DOHH2 (cell line): Measurements from ENCODE around the gene LYPD6B.
A peak's percentile ranks its signal among the peaks of the same experiment; 100 is the strongest.

ENCODE experiments used
- H3F3A ChIP-seq: fragments of 200-600 bp; sonication (generic), shearing (Covaris generic); 2 replicates; pipeline ENCODE4 v1.6.0; 2016; ENCODE audit warnings: antibody characterized with exemption, mild to moderate bottlenecking; ENCODE audit not compliant: control insufficient read depth, insufficient read depth
- H3K27ac ChIP-seq: fragments of 200-600 bp; sonication (generic); 2 replicates; pipeline ENCODE4 v1.5.1; 2014; ENCODE audit warnings: low read depth, mild to moderate bottlenecking, low read length, moderate library complexity
- H3K27me3 ChIP-seq: fragments of 200-600 bp; sonication (generic); 2 replicates; pipeline ENCODE4 v1.6.1; 2014; ENCODE audit warnings: mild to moderate bottlenecking, low read length, mixed read lengths; ENCODE audit not compliant: control insufficient read depth
- H3K36me3 ChIP-seq: fragments of 200-600 bp; sonication (generic); 2 replicates; pipeline ENCODE4 v1.6.1; 2014; ENCODE audit warnings: mild to moderate bottlenecking, low read length, moderate library complexity, mixed read lengths; ENCODE audit not compliant: control insufficient read depth
- H3K4me1 ChIP-seq: fragments of 200-600 bp; sonication (generic); 2 replicates; pipeline ENCODE4 v1.6.1; 2014; ENCODE audit warnings: mild to moderate bottlenecking, low read length, mixed read lengths; ENCODE audit not compliant: control insufficient read depth
- H3K4me2 ChIP-seq: fragments of 200-600 bp; sonication (generic); 2 replicates; pipeline ENCODE4 v1.6.0; 2014; ENCODE audit warnings: mild to moderate bottlenecking, low read length, moderate library complexity
- H3K4me3 ChIP-seq: fragments of 200-600 bp; sonication (generic); 2 replicates; pipeline ENCODE4 v1.5.1; 2014; ENCODE audit warnings: mild to moderate bottlenecking, low read length, mixed read lengths
- H3K79me2 ChIP-seq: fragments of 200-600 bp; sonication (generic); 2 replicates; pipeline ENCODE4 v1.6.1; 2014; ENCODE audit warnings: mild to moderate bottlenecking, low read length, mixed read lengths; ENCODE audit not compliant: control insufficient read depth
- H3K9me2 ChIP-seq: fragments of 200-600 bp; sonication (generic); replicated peaks from 2 replicates; pipeline ENCODE4 v1.6.1; 2014; ENCODE audit warnings: mild to moderate bottlenecking, low read length, mixed read lengths; ENCODE audit not compliant: control insufficient read depth
- H3K9me3 ChIP-seq: fragments of 200-600 bp; sonication (generic); 2 replicates; pipeline ENCODE4 v1.6.1; 2014; ENCODE audit warnings: antibody characterized with exemption, low read length, mixed read lengths; ENCODE audit not compliant: control insufficient read depth, insufficient read depth
- H4K20me1 ChIP-seq: fragments of 200-600 bp; sonication (generic); 2 replicates; pipeline ENCODE4 v1.6.0; 2014; ENCODE audit warnings: low read depth, mild to moderate bottlenecking, antibody characterized with exemption, low read length, moderate library complexity; ENCODE audit not compliant: control insufficient read depth, insufficient read depth
- EZH2phosphoT487 ChIP-seq: fragments of 200-600 bp; sonication (generic); IDR thresholded peaks from 2 replicates; pipeline ENCODE4 v1.6.1; 2017; ENCODE audit warnings: borderline replicate concordance, mild to moderate bottlenecking, antibody characterized with exemption, low read length, moderate library complexity, mixed read lengths
- TF ChIP-seq, protein P1 (sequence below): fragments of 200-600 bp; sonication (generic); IDR thresholded peaks from one replicate; pipeline ENCODE4 v1.5.1; 2014; ENCODE audit warnings: antibody characterized with exemption, mild to moderate bottlenecking, low read depth, low read length; ENCODE audit not compliant: poor library complexity, severe bottlenecking

The LYPD6B gene

DNA sequence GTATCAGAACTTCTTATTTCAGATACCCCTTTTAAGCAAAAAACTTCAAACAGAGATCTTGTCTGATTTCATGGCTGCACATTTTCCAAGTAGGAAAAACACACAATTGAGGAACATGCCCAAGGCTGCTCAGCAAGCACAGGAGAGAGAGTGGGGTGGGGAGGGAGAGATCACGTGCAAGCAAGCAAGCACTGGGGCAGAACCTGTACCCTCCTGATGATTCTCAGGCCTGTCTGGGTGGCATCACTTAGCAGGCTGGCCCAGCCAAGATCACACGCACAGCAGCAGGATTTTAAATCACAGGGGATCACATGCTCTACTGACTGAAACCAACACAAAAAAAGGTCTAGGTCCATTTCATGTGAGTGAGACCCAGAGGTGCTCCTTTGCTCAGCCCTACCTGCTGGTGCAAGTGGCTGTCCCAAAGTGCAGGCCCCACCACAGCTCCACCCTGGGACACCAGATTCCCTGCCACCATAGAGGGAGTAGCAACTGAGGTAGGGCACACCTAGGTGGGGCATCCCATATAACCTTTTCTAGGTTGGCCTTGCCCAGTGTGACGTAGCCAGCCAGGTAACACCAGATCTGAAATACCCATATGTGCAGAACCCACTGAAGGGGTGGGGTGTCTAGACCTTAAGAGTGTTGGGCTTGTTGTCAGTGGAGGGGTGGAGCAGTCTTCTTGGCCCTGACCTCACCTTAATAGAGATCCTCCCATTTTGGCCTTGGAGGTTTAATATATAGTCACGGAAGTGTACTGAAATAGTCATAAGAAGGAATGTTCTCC lies 1.8 kb upstream of the LYPD6B start:
- peaks cover 83% of the 10 kb centered on the region for H3K4me1 ChIP-seq
- peaks cover 37% of the 10 kb centered on the region for H3K79me2 ChIP-seq
- TF ChIP-seq, protein P1, sequence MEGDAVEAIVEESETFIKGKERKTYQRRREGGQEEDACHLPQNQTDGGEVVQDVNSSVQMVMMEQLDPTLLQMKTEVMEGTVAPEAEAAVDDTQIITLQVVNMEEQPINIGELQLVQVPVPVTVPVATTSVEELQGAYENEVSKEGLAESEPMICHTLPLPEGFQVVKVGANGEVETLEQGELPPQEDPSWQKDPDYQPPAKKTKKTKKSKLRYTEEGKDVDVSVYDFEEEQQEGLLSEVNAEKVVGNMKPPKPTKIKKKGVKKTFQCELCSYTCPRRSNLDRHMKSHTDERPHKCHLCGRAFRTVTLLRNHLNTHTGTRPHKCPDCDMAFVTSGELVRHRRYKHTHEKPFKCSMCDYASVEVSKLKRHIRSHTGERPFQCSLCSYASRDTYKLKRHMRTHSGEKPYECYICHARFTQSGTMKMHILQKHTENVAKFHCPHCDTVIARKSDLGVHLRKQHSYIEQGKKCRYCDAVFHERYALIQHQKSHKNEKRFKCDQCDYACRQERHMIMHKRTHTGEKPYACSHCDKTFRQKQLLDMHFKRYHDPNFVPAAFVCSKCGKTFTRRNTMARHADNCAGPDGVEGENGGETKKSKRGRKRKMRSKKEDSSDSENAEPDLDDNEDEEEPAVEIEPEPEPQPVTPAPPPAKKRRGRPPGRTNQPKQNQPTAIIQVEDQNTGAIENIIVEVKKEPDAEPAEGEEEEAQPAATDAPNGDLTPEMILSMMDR = no peak
- no peak for TF ChIP-seq EZH2phosphoT487
- H3K4me3 ChIP-seq = peak overlapping the region; percentile 77
- H3K27ac ChIP-seq = peak overlapping the region; percentile 91
- no peaks in the 10 kb centered on the region for H3K27me3 ChIP-seq
- no peaks in the 10 kb centered on the region for H4K20me1 ChIP-seq
- H3K36me3 ChIP-seq = 0 out of 2 replicates have a peak, but pooled peaks cover 3% of the 10 kb centered on the region
- H3F3A ChIP-seq = peaks cover 32% of the 10 kb centered on the region
- H3K4me2 ChIP-seq = peak overlapping the region; percentile 75
- no peaks in the 10 kb centered on the region for H3K9me2 ChIP-seq
- H3K9me3 ChIP-seq = no peaks in the 10 kb centered on the region

DNA sequence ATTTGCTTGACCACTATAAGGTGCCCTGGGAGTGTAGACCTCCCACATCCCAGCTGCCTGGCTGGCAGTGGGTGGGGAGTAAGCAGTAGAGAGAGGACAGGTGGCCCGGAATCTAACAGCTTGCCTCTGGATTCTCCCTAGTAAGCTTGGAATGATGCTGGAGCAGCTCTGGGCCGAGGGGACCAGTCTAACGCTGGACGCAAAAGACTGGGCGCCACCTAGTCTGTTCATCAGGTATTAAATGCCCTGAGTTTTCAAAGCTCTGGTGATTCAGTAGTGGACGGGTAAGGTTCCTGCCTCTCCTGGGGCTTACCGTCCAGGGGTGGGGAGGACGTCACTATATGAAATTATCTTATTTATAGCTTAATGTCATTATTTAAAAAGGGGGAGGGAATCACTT lies 648 bp upstream of the LYPD6B start:
- Histone ChIP-seq H4K20me1 (no peaks in the 10 kb centered on the region), H3K27ac (peak overlapping the region; percentile 91), H3K4me3 (peak overlapping the region; percentile 77), H3K4me1 (peaks cover 71% of the 10 kb centered on the region), H3K9me2 (no peaks in the 10 kb centered on the region), H3K27me3 (no peaks in the 10 kb centered on the region), H3K36me3 (0 out of 2 replicates have a peak, but pooled peaks cover 3% of the 10 kb centered on the region), H3F3A (peaks cover 30% of the 10 kb centered on the region), H3K4me2 (peak overlapping the region; percentile 75), H3K79me2 (peaks cover 49% of the 10 kb centered on the region), H3K9me3 (no peaks in the 10 kb centered on the region)
- TF ChIP-seq EZH2phosphoT487 = no peak
- TF ChIP-seq, protein P1 = peak; percentile 44

DNA sequence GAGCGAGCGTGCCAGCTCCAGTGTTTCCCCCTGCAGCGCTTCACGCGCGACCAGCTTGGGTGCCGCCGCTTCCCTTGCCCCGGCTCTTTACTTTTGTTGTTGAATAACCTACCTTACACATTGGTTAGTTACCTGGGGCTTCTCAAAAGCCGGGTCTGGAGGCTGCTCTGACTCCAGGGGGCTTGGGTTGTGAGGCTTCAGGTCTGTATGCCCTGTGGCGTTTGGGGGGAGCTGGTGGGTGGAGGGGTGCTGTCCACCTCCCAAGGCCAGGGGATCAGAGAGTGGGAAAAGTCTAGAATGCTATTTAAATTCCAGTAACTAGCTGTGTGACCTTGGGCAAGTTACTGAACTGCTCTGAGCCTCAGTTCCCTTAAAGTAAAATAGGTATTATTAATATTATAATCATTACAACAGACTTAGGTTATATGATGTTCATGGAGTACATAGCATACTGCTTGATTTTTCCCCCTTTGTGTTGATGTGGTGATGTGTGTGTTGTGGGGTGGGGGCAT lies 770 bp downstream of the LYPD6B start:
- Histone ChIP-seq H3K9me2 (no peaks in the 10 kb centered on the region), H3K4me2 (peak overlapping the region; percentile 75), H4K20me1 (no peaks in the 10 kb centered on the region), H3K9me3 (no peaks in the 10 kb centered on the region), H3K4me1 (peaks cover 57% of the 10 kb centered on the region), H3K27ac (peak overlapping the region; percentile 35), H3K79me2 (peaks cover 59% of the 10 kb centered on the region), H3K4me3 (peak overlapping the region; percentile 77), H3F3A (peaks cover 30% of the 10 kb centered on the region), H3K36me3 (0 out of 2 replicates have a peak, but pooled peaks cover 3% of the 10 kb centered on the region), H3K27me3 (no peaks in the 10 kb centered on the region)
- TF ChIP-seq EZH2phosphoT487 = no peak
- TF ChIP-seq, protein P1 = no peak
